Measurements from ENCODE around the gene PHB1. TPM values are rescaled to one million over a fixed set of nuclear protein-coding genes. Genes with fewer than 3 reads are reported as not detected.

PHB1 gene
- polyA plus RNA-seq, 1 donor (not counting 4 experiments of a cell fraction or from before 2014, with no cell fraction given) = 395 TPM

DNA sequence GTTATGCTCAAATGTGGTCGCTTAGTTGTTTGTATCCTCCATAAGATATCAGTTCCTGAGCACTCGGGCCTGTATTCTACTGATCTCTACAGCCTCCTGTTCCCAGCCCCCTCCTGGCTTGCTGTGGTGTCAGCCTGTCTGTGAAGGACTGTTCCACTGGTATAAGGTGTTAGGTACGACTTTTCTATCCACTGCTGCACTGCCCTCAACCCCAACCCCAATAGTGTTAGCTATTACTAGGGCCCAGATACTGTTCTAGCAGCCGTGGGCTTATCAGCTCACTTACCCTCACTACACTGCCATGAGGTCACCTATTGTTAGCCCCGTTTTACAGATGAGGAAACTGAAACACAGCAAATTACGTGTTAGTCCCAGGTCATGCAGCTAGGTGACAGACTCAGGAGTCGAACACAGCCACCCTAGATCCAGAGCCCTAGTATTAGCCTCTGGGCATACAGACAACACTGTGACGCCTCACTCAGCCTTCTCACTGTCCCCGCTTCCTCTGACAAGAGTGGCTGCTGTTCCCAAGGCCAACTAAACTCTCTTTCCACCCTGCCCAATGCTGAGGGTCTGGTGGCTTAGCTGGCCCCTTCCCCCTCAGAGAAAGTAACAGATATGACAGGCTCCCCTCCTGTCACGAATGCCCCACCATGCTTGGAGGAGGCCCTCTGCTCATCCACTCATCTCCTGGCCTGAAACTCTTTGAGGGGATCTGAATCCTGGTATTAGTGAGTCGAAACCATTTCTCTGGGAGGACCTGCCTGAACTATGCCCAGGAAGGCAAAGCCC is 27.0 kb downstream of the PHB1 start:
- no peak overlapping the region for H2AFZ ChIP-seq (ENCODE audit: control insufficient read depth, low read length)
- no peak for FAIRE-seq

DNA sequence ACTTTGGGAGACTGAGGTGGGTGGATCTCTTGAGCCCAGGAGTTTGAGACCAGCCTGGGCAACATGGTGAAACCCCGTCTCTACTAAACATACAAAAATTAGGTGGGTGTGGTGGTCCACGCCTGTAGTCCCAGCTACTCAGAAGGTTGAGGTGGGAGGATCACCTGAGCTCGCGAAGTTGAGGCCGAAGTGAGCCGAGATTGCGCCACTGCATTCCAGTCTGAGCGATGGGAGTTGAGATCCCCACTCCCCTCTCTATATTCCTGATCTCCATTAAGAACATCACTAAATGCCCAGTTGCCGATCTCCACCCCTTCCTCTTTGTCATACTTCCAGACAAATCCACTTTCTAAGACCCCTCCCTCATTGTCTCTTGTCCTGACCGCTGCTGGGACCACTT is 28.3 kb downstream of the PHB1 start:
- Histone ChIP-seq H4K20me1 (ENCODE audit: control insufficient read depth, extremely low read depth, insufficient read depth, low read length) (no peaks in the 10 kb centered on the region), H3K9me1 (ENCODE audit: control insufficient read depth, extremely low read depth, insufficient read depth, low read length) (no peaks in the 10 kb centered on the region), H3K27ac (ENCODE audit: control insufficient read depth, insufficient read depth, low read length) (no peak overlapping the region), H3K9me3 (ENCODE audit: control insufficient read depth, low read depth, low read length) (no peaks in the 10 kb centered on the region), H3K4me3 (ENCODE audit: control insufficient read depth in 2 of 3, extremely low read depth in 1 of 3, insufficient read depth in 2 of 3, low read depth in 1 of 3, low read length in 3 of 3) (no peak overlapping the region), H3K4me1 (ENCODE audit: control insufficient read depth, extremely low read depth, insufficient read depth, low read length) (peaks cover 21% of the 10 kb centered on the region), H3K4me2 (ENCODE audit: control insufficient read depth, extremely low read depth, insufficient read depth, low read depth, low read length) (no peak overlapping the region), H3K27me3 (ENCODE audit: control insufficient read depth, extremely low read depth, insufficient read depth, low read length) (peaks cover 13% of the 10 kb centered on the region), H3K36me3 (ENCODE audit: control insufficient read depth in 2 of 2, extremely low read depth in 1 of 2, insufficient read depth in 2 of 2, low read length in 2 of 2) (no peaks in the 10 kb centered on the region), H2AFZ (ENCODE audit: control insufficient read depth, low read length) (no peak overlapping the region), H3K9ac (ENCODE audit: control insufficient read depth, extremely low read depth, insufficient read depth, low read length) (no peak overlapping the region), H3K79me2 (ENCODE audit: control insufficient read depth, insufficient read depth, low read length) (no peaks in the 10 kb centered on the region)
- FAIRE-seq (no peak), DNase-seq (ENCODE audit: low read depth, low spot score) (no peak)
- no peak for TF ChIP-seq EZH2 (IDR thresholded peaks at IDR 0.05; ENCODE audit: low read length)
- TF ChIP-seq, protein P1, sequence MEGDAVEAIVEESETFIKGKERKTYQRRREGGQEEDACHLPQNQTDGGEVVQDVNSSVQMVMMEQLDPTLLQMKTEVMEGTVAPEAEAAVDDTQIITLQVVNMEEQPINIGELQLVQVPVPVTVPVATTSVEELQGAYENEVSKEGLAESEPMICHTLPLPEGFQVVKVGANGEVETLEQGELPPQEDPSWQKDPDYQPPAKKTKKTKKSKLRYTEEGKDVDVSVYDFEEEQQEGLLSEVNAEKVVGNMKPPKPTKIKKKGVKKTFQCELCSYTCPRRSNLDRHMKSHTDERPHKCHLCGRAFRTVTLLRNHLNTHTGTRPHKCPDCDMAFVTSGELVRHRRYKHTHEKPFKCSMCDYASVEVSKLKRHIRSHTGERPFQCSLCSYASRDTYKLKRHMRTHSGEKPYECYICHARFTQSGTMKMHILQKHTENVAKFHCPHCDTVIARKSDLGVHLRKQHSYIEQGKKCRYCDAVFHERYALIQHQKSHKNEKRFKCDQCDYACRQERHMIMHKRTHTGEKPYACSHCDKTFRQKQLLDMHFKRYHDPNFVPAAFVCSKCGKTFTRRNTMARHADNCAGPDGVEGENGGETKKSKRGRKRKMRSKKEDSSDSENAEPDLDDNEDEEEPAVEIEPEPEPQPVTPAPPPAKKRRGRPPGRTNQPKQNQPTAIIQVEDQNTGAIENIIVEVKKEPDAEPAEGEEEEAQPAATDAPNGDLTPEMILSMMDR (optimal IDR thresholded peaks at IDR 0.05 in 1 of 3, IDR thresholded peaks at IDR 0.05 in 1 of 3, conservative IDR thresholded peaks at IDR 0.05 in 1 of 3; ENCODE audit: extremely low read depth in 1 of 3, insufficient read depth in 2 of 3, low read length in 3 of 3) = no peak
- dilution Hi-C loops (cut with MboI; ENCODE audit: extremely low pct_ligation_motif_present, low sequenced_read_pairs) = no loop called here

More for the DNA sequence above, 27.0 kb downstream of the PHB1 start:
- Histone ChIP-seq H3K4me1 (ENCODE audit: control insufficient read depth, extremely low read depth, insufficient read depth, low read length) (peaks cover 18% of the 10 kb centered on the region), H3K9me1 (ENCODE audit: control insufficient read depth, extremely low read depth, insufficient read depth, low read length) (no peaks in the 10 kb centered on the region), H3K27me3 (ENCODE audit: control insufficient read depth, extremely low read depth, insufficient read depth, low read length) (peaks cover 2% of the 10 kb centered on the region), H3K4me3 (ENCODE audit: control insufficient read depth in 2 of 3, extremely low read depth in 1 of 3, insufficient read depth in 2 of 3, low read depth in 1 of 3, low read length in 3 of 3) (no peak overlapping the region), H3K4me2 (ENCODE audit: control insufficient read depth, extremely low read depth, insufficient read depth, low read depth, low read length) (no peak overlapping the region), H3K36me3 (ENCODE audit: control insufficient read depth in 2 of 2, extremely low read depth in 1 of 2, insufficient read depth in 2 of 2, low read length in 2 of 2) (no peaks in the 10 kb centered on the region), H3K9me3 (ENCODE audit: control insufficient read depth, low read depth, low read length) (no peaks in the 10 kb centered on the region), H3K79me2 (ENCODE audit: control insufficient read depth, insufficient read depth, low read length) (no peaks in the 10 kb centered on the region), H4K20me1 (ENCODE audit: control insufficient read depth, extremely low read depth, insufficient read depth, low read length) (no peaks in the 10 kb centered on the region), H3K9ac (ENCODE audit: control insufficient read depth, extremely low read depth, insufficient read depth, low read length) (no peak overlapping the region), H3K27ac (ENCODE audit: control insufficient read depth, insufficient read depth, low read length) (no peak overlapping the region)
- DNase-seq (ENCODE audit: low read depth, low spot score) = no peak
- TF ChIP-seq, protein P1 (optimal IDR thresholded peaks at IDR 0.05 in 1 of 3, IDR thresholded peaks at IDR 0.05 in 1 of 3, conservative IDR thresholded peaks at IDR 0.05 in 1 of 3; ENCODE audit: extremely low read depth in 1 of 3, insufficient read depth in 2 of 3, low read length in 3 of 3) = no peak
- TF ChIP-seq EZH2 (IDR thresholded peaks at IDR 0.05; ENCODE audit: low read length) = no peak
- dilution Hi-C loops (cut with MboI; ENCODE audit: extremely low pct_ligation_motif_present, low sequenced_read_pairs) = no loop called here

Measured in keratinocyte (primary cell).